ENCODE measurements around the gene COL9A2.

- TF ChIP-seq, protein P1, sequence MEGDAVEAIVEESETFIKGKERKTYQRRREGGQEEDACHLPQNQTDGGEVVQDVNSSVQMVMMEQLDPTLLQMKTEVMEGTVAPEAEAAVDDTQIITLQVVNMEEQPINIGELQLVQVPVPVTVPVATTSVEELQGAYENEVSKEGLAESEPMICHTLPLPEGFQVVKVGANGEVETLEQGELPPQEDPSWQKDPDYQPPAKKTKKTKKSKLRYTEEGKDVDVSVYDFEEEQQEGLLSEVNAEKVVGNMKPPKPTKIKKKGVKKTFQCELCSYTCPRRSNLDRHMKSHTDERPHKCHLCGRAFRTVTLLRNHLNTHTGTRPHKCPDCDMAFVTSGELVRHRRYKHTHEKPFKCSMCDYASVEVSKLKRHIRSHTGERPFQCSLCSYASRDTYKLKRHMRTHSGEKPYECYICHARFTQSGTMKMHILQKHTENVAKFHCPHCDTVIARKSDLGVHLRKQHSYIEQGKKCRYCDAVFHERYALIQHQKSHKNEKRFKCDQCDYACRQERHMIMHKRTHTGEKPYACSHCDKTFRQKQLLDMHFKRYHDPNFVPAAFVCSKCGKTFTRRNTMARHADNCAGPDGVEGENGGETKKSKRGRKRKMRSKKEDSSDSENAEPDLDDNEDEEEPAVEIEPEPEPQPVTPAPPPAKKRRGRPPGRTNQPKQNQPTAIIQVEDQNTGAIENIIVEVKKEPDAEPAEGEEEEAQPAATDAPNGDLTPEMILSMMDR (IDR thresholded peaks at IDR 0.05) = no peak
- no peak for TF ChIP-seq POLR2A (IDR thresholded peaks at IDR 0.05)
Observed at GRCh38 chr1:40317394-40318074, 448 bp upstream of the COL9A2 start.
